AG04450 (cell line): ENCODE measurements around the gene LRRC2. TPM values are rescaled to one million over a fixed set of nuclear protein-coding genes. Genes with fewer than 3 reads are reported as not detected.

Experiments used
- CTCF ChIA-PET: fragments of 300-600, 350-600 bp; formaldehyde crosslinking; extraction: SDS; loops from one replicate; lab custom pipeline; 2022; ENCODE audit warnings: antibody characterized with exemption, inconsistent platforms; lab: Charles Lee
- POLR2A ChIA-PET: fragments of 350-600 bp; formaldehyde crosslinking; extraction: SDS; loops from one replicate; lab custom pipeline; 2021; ENCODE audit warnings: antibody characterized with exemption, inconsistent platforms; lab: Yijun Ruan, JAX
- DNase-seq: peaks from one replicate; pipeline ENCODE4 v3.0.0-alpha.2; 2011; ENCODE audit warnings: low read depth, low spot score
- H3K27ac ChIP-seq: one replicate; pipeline ENCODE4 v1.5.1; 2012; ENCODE audit warnings: low read depth, low read length, control low read depth
- H3K27me3 ChIP-seq: one replicate; pipeline ENCODE4 v1.6.0; 2012; ENCODE audit warnings: low read length; ENCODE audit not compliant: control insufficient read depth, insufficient read depth
- H3K4me3 ChIP-seq: 2 replicates; pipeline ENCODE4 v1.5.1; 2011; ENCODE audit warnings: mild to moderate bottlenecking, low read depth, low read length, control low read depth
- H3K9me3 ChIP-seq: 2 replicates; pipeline ENCODE4 v1.5.1; 2012; ENCODE audit warnings: low read length; ENCODE audit not compliant: control insufficient read depth, insufficient read depth
- polyA minus RNA-seq: library from RNA; depleted of rRNA, polyadenylated mRNA; stranded (reverse); fragments of >200 nt; gene quantifications from 2 replicates; pipeline ENCODE4 v1.2.3, GENCODE V29; 2011; rRNA and poly(A)+ RNA removed
- polyA plus RNA-seq: library from polyadenylated mRNA; depleted of rRNA; stranded (reverse); fragments of >200 nt; gene quantifications from 2 replicates; pipeline ENCODE4 v1.2.3, GENCODE V29; 2011; rRNA removed
- TF ChIP-seq, protein P1 (sequence below): IDR thresholded peaks from 2 replicates; pipeline ENCODE4 v1.5.1; 2011; ENCODE audit warnings: low read depth, low read length, control low read depth, inconsistent platforms

Gene LRRC2, protein sequence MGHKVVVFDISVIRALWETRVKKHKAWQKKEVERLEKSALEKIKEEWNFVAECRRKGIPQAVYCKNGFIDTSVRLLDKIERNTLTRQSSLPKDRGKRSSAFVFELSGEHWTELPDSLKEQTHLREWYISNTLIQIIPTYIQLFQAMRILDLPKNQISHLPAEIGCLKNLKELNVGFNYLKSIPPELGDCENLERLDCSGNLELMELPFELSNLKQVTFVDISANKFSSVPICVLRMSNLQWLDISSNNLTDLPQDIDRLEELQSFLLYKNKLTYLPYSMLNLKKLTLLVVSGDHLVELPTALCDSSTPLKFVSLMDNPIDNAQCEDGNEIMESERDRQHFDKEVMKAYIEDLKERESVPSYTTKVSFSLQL
- 3.3 and 4.2 TPM in 2 replicates for polyA plus RNA-seq
- 1.9 and 2.7 TPM in 2 replicates for polyA minus RNA-seq

DNA sequence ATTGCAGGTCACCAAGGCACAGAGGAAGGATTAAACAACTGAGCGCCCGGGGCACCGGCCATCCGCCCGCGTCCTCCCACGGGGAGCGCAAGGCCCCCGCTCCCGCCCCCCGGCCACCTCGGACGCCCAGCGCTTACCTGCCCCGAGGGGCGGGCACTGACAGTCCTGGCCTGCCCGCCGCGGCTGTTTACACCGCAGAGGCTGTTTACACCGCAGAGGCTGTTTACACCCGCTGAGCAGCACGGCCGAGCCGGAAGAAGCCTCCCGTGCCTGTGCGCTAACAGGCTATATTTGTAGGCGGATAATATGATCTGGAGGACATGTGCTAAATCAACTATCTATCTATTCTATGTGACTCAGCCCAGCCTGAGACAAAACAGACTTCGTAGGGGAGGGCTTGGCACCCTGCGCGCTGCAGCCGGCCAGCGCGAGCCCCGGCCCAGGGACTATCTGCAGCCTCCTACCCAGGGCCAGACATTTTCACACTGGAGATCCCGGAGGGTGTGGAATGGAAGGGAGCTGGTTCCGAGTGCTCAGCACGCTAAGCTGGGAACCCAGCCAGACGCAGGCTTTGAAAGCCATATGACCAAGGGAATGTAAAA is at the start of gene LRRC2:
Gene LRRC2 (minus strand): TSS at position 263 of the 602 bp plus-strand sequence. CDS start 14,711 bp downstream, outside the sequence.
- ChIA-PET POLR2A (interaction anchor here (0.6 kb wide), 1 partner anchor 77 kb away, joined by 3 read pairs; no protein-coding TSS in a partner anchor), CTCF (interaction anchor here (2.5 kb wide), 1 partner anchor 77 kb away, joined by 18 read pairs; no protein-coding TSS in a partner anchor)
- H3K9me3 ChIP-seq, result no peaks in the 10 kb centered on the region; the same call in 1 of the 2 replicates
- peak; percentile 23 for DNase-seq
- TF ChIP-seq, protein P1, sequence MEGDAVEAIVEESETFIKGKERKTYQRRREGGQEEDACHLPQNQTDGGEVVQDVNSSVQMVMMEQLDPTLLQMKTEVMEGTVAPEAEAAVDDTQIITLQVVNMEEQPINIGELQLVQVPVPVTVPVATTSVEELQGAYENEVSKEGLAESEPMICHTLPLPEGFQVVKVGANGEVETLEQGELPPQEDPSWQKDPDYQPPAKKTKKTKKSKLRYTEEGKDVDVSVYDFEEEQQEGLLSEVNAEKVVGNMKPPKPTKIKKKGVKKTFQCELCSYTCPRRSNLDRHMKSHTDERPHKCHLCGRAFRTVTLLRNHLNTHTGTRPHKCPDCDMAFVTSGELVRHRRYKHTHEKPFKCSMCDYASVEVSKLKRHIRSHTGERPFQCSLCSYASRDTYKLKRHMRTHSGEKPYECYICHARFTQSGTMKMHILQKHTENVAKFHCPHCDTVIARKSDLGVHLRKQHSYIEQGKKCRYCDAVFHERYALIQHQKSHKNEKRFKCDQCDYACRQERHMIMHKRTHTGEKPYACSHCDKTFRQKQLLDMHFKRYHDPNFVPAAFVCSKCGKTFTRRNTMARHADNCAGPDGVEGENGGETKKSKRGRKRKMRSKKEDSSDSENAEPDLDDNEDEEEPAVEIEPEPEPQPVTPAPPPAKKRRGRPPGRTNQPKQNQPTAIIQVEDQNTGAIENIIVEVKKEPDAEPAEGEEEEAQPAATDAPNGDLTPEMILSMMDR, result no peak
- H3K27ac ChIP-seq, result no peak within 1 kb of the TSS
- H3K4me3 ChIP-seq, result peak within 1 kb of the TSS; percentile 63
- H3K27me3 ChIP-seq, result peaks cover 2% of the 10 kb centered on the region

DNA sequence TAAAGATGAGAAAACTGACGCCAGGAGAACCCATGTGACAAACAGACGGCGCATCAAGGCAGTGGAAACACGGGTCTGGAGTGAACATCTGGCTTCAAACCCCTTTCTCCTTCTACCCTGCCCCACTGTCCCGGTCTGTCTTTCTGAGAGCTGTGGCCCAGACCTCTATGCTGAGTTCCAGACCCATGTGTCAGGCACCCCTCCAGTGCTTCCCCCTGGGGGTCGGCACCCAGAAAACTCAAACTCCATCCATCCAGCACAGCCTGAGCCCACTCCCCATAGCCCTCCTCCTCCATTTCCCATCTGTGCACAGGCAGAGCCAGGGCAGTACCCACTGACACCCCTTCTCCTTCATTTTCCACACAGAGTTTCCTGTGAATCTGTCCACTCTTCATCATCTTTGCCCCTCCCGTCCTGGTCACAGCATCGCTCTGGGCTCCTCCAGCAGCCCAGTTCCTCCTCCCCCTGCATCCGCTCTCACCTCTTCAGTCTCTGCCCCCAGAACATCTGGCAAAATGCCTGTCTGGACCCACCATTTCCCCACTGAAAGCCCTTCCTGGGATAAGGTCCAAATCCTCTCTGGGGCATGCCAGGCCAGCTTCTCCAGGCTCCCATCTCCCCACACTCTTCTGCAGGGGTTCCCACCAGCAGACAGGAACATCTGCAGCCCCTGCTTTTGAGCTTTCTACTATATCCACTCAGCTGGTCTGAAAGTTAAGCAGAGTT is 49.1 kb upstream of the LRRC2 start:
- Histone ChIP-seq H3K9me3 (no peaks in the 10 kb centered on the region), H3K4me3 (no peak overlapping the region), H3K27me3 (peaks cover 40% of the 10 kb centered on the region), H3K27ac (no peak overlapping the region)
- TF ChIP-seq, protein P1, result no peak
- POLR2A ChIA-PET, result no interaction called here
- CTCF ChIA-PET, result interaction anchor here (0.7 to 1.1 kb wide), 2 partner anchors 18 to 126 kb away, joined by 3 read pairs; no protein-coding TSS in a partner anchor
- no peak for DNase-seq

DNA sequence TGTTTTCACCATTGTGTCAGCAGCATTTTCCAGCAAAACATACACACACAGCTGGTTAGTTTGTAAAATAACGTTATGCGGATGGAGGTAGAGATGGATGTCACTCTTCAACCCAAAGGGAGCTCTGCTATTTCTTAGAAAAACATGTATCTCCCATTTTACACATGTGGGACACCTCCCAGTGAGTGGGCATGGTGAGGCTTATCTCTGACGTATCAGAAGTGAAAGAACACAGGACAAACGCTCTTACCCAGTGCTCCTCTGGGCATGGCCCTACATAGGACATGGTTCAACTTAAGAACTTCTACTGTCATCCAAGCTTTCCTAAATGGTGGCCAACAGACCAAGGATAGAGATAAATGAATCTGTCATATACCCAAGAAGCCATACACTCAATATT is 48.3 kb upstream of the LRRC2 start:
- CTCF ChIA-PET, result interaction anchor here (0.7 to 1.1 kb wide), 2 partner anchors 17 to 125 kb away, joined by 3 read pairs; no protein-coding TSS in a partner anchor
- no peak overlapping the region for H3K27ac ChIP-seq
- TF ChIP-seq, protein P1, result no peak
- POLR2A ChIA-PET, result no interaction called here
- peaks cover 40% of the 10 kb centered on the region for H3K27me3 ChIP-seq
- no peak overlapping the region for H3K4me3 ChIP-seq
- no peaks in the 10 kb centered on the region for H3K9me3 ChIP-seq
- no peak for DNase-seq

DNA sequence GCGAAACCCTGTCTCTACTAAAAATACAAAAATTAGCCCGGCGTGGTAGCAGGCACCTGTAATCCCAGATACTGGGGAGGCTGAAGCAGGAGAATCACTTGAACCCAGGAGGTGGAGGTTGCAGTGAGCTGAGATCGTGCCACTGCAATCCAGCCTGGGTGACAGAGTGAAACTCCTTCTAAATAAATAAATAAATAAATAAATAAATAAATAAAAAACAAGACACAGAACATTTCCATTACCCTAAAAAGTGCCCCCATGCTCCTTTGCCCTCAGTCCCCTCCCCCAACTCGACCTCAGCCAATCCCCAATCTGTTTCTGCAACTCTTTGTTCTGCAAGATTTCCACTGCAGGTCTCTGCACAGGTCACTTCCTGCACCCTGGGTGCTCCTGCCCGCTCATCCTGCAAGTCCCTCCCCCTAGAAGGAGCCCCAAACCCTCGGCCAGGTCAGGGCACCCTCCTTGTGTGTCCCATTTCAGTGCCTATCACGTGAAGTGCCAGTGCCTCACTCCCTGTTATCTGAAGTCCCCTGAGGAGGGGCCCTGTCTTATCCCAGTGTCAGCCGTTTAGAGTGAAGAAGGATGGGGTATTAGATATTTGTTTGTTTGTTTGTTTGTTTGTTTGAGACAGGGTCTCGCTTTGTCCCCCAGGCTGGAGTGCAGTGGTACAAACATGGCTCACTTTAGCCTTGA is 47.4 kb upstream of the LRRC2 start:
- no peak overlapping the region for H3K27ac ChIP-seq
- no peak for DNase-seq
- H3K4me3 ChIP-seq, result no peak overlapping the region
- peaks cover 40% of the 10 kb centered on the region for H3K27me3 ChIP-seq
- no peaks in the 10 kb centered on the region for H3K9me3 ChIP-seq
- ChIA-PET CTCF (interaction anchor here (1.1 kb wide), 1 partner anchor 16 kb away, joined by 3 read pairs; no protein-coding TSS in a partner anchor), POLR2A (no interaction called here)
- TF ChIP-seq, protein P1, result no peak
